Measurements from ENCODE around the gene TPST1.
A peak's percentile ranks its signal among the peaks of the same experiment; 100 is the strongest.

Gene TPST1

GRCh38 chr7:66206119-66206933 lies 1.2 kb downstream of the TPST1 start:
- no peaks in the 10 kb centered on the region for H3K9me3 ChIP-seq (ENCODE audit: insufficient read depth, low read depth, low read length)
- peaks cover 11% of the 10 kb centered on the region for H3K79me2 ChIP-seq (ENCODE audit: insufficient read depth, low read length)
- H3K9me2 ChIP-seq (replicated peaks; ENCODE audit: low read depth, low read length), result no peaks in the 10 kb centered on the region
- no peaks in the 10 kb centered on the region for H3K27me3 ChIP-seq (ENCODE audit: insufficient read depth, low read length, poor library complexity, severe bottlenecking)
- H3K4me2 ChIP-seq (ENCODE audit: low read depth, low read length, poor library complexity, severe bottlenecking), result peak overlapping the region; percentile 95
- H3K4me3 ChIP-seq (ENCODE audit: low read length, poor library complexity, severe bottlenecking), result peak overlapping the region; percentile 82
- TF ChIP-seq EZH2phosphoT487 (IDR thresholded peaks at IDR 0.05; ENCODE audit: borderline replicate concordance) (no peak), CTCF (conservative IDR thresholded peaks at IDR 0.05; ENCODE audit: low read length) (no peak)
- no peaks in the 10 kb centered on the region for H3K36me3 ChIP-seq (ENCODE audit: insufficient read depth, low read length)
- H3K9ac ChIP-seq (ENCODE audit: low read depth, low read length, poor library complexity, severe bottlenecking), result peak overlapping the region; percentile 81
- H2AFZ ChIP-seq (ENCODE audit: low read length), result no peak overlapping the region
- H3K4me1 ChIP-seq (ENCODE audit: insufficient read depth, low read length, poor library complexity, severe bottlenecking), result peaks cover 44% of the 10 kb centered on the region
- H4K20me1 ChIP-seq (ENCODE audit: insufficient read depth, low read length, poor library complexity, severe bottlenecking), result peaks cover 8% of the 10 kb centered on the region
- H3F3A ChIP-seq (ENCODE audit: low read depth), result no peaks in the 10 kb centered on the region; the same call in 1 of the 2 replicates

GRCh38 chr7:66206934-66207240 lies 1.8 kb downstream of the TPST1 start:
- H3F3A ChIP-seq (ENCODE audit: low read depth), result no peaks in the 10 kb centered on the region; the same call in 1 of the 2 replicates
- H3K4me3 ChIP-seq (ENCODE audit: low read length, poor library complexity, severe bottlenecking), result peak overlapping the region; percentile 82
- H4K20me1 ChIP-seq (ENCODE audit: insufficient read depth, low read length, poor library complexity, severe bottlenecking), result peaks cover 8% of the 10 kb centered on the region
- H2AFZ ChIP-seq (ENCODE audit: low read length), result peak overlapping the region; percentile 51; the same call in 1 of the 2 replicates
- no peaks in the 10 kb centered on the region for H3K9me2 ChIP-seq (replicated peaks; ENCODE audit: low read depth, low read length)
- peak overlapping the region; percentile 81 for H3K9ac ChIP-seq (ENCODE audit: low read depth, low read length, poor library complexity, severe bottlenecking)
- H3K9me3 ChIP-seq (ENCODE audit: insufficient read depth, low read depth, low read length), result no peaks in the 10 kb centered on the region
- peaks cover 44% of the 10 kb centered on the region for H3K4me1 ChIP-seq (ENCODE audit: insufficient read depth, low read length, poor library complexity, severe bottlenecking)
- no peaks in the 10 kb centered on the region for H3K27me3 ChIP-seq (ENCODE audit: insufficient read depth, low read length, poor library complexity, severe bottlenecking)
- no peaks in the 10 kb centered on the region for H3K36me3 ChIP-seq (ENCODE audit: insufficient read depth, low read length)
- peaks cover 11% of the 10 kb centered on the region for H3K79me2 ChIP-seq (ENCODE audit: insufficient read depth, low read length)
- TF ChIP-seq EZH2phosphoT487 (IDR thresholded peaks at IDR 0.05; ENCODE audit: borderline replicate concordance) (no peak), CTCF (conservative IDR thresholded peaks at IDR 0.05; ENCODE audit: low read length) (no peak)
- peak overlapping the region; percentile 95 for H3K4me2 ChIP-seq (ENCODE audit: low read depth, low read length, poor library complexity, severe bottlenecking)

GRCh38 chr7:66207540-66207939 lies 2.4 kb downstream of the TPST1 start:
- Histone ChIP-seq H3F3A (ENCODE audit: low read depth) (no peaks in the 10 kb centered on the region), H3K4me1 (ENCODE audit: insufficient read depth, low read length, poor library complexity, severe bottlenecking) (peaks cover 37% of the 10 kb centered on the region), H3K27me3 (ENCODE audit: insufficient read depth, low read length, poor library complexity, severe bottlenecking) (no peaks in the 10 kb centered on the region), H4K20me1 (ENCODE audit: insufficient read depth, low read length, poor library complexity, severe bottlenecking) (peaks cover 8% of the 10 kb centered on the region), H3K4me2 (ENCODE audit: low read depth, low read length, poor library complexity, severe bottlenecking) (peak overlapping the region; percentile 95), H2AFZ (ENCODE audit: low read length) (peak overlapping the region; percentile 51), H3K9me2 (replicated peaks; ENCODE audit: low read depth, low read length) (no peaks in the 10 kb centered on the region), H3K36me3 (ENCODE audit: insufficient read depth, low read length) (no peaks in the 10 kb centered on the region), H3K9ac (ENCODE audit: low read depth, low read length, poor library complexity, severe bottlenecking) (peak overlapping the region; percentile 81), H3K79me2 (ENCODE audit: insufficient read depth, low read length) (peaks cover 11% of the 10 kb centered on the region), H3K9me3 (ENCODE audit: insufficient read depth, low read depth, low read length) (no peaks in the 10 kb centered on the region), H3K4me3 (ENCODE audit: low read length, poor library complexity, severe bottlenecking) (peak overlapping the region; percentile 82)
- TF ChIP-seq CTCF (conservative IDR thresholded peaks at IDR 0.05; ENCODE audit: low read length) (no peak), EZH2phosphoT487 (IDR thresholded peaks at IDR 0.05; ENCODE audit: borderline replicate concordance) (no peak)
